Mesendoderm (in vitro differentiated cells): ENCODE results near the gene LCLAT1.
"Not testable (repeated sequence)": the region's sequence is repeated elsewhere in the genome, so short reads cannot be mapped to it uniquely, and the experiment has no call there.

ENCODE experiments used
- DNase-seq: peaks from one replicate; pipeline ENCODE4 v3.0.0; 2013
- H2AK5ac ChIP-seq: 2 replicates; pipeline ENCODE4 v1.6.1; 2013; ENCODE audit warnings: low read length, inconsistent platforms
- H2BK120ac ChIP-seq: 2 replicates; pipeline ENCODE4 v1.6.1; 2013; ENCODE audit warnings: low read depth, mild to moderate bottlenecking, low read length, moderate library complexity, mixed read lengths
- H2BK15ac ChIP-seq: replicated peaks from 2 replicates; pipeline ENCODE4 v1.6.1; 2013; ENCODE audit warnings: low read depth, mild to moderate bottlenecking, moderate library complexity
- H2BK5ac ChIP-seq: 2 replicates; pipeline ENCODE4 v1.6.1; 2013; ENCODE audit warnings: low read length, inconsistent platforms
- H3K18ac ChIP-seq: 2 replicates; pipeline ENCODE4 v1.6.1; 2013; ENCODE audit warnings: mild to moderate bottlenecking, low read length, mixed read lengths
- H3K23ac ChIP-seq: one replicate; pipeline ENCODE4 v1.6.1; 2013; ENCODE audit warnings: low read length
- H3K27ac ChIP-seq: 2 replicates; pipeline ENCODE4 v1.5.1; 2013; ENCODE audit warnings: low read depth, mild to moderate bottlenecking, inconsistent platforms, low read length, moderate library complexity
- H3K27me3 ChIP-seq: 2 replicates; pipeline ENCODE4 v1.6.1; 2013; ENCODE audit warnings: low read length, control low read depth, mild to moderate bottlenecking, inconsistent platforms; ENCODE audit not compliant: insufficient read depth, poor library complexity
- H3K36me3 ChIP-seq: 2 replicates; pipeline ENCODE4 v1.6.1; 2013; ENCODE audit warnings: low read length, inconsistent platforms; ENCODE audit not compliant: control insufficient read depth, insufficient read depth
- H3K4ac ChIP-seq: one replicate; pipeline ENCODE4 v1.6.1; 2013; ENCODE audit warnings: low read depth, mild to moderate bottlenecking, low read length, moderate library complexity
- H3K4me1 ChIP-seq: 2 replicates; pipeline ENCODE4 v1.6.1; 2013; ENCODE audit warnings: low read depth, low read length, inconsistent platforms; ENCODE audit not compliant: control insufficient read depth
- H3K4me2 ChIP-seq: 2 replicates; pipeline ENCODE4 v1.6.1; 2013; ENCODE audit warnings: low read length
- H3K4me3 ChIP-seq: 2 replicates; pipeline ENCODE4 v1.5.1; 2013; ENCODE audit warnings: mild to moderate bottlenecking, low read length
- H3K56ac ChIP-seq: one replicate; pipeline ENCODE4 v1.6.1; 2013; ENCODE audit warnings: low read length
- H3K79me1 ChIP-seq: 2 replicates; pipeline ENCODE4 v1.6.1; 2013; ENCODE audit warnings: low read length, inconsistent platforms
- H3K79me2 ChIP-seq: 2 replicates; pipeline ENCODE4 v1.6.1; 2013; ENCODE audit warnings: mild to moderate bottlenecking, low read length; ENCODE audit not compliant: control insufficient read depth, insufficient read depth
- H3K9ac ChIP-seq: 2 replicates; pipeline ENCODE4 v1.6.1; 2013; ENCODE audit warnings: low read length, inconsistent platforms
- H4K5ac ChIP-seq: one replicate; pipeline ENCODE4 v1.6.1; 2013; ENCODE audit warnings: low read length
- H4K8ac ChIP-seq: one replicate; pipeline ENCODE4 v1.6.1; 2013; ENCODE audit warnings: low read depth, mild to moderate bottlenecking, control low read depth, low read length, moderate library complexity
- WGBS: extraction: QIAGEN DNeasy Blood & Tissue Kit; methylation state at CpG from one replicate; pipeline ENCODE4 v1.1.7; 2013; ENCODE audit warnings: low lambda C conversion rate, missing lambda C conversion rate; ENCODE audit not compliant: insufficient coverage; ENCODE audit errors: extremely low coverage; 5-methylcytosine and 5-hydroxymethylcytosine counted together

The LCLAT1 gene

DNA sequence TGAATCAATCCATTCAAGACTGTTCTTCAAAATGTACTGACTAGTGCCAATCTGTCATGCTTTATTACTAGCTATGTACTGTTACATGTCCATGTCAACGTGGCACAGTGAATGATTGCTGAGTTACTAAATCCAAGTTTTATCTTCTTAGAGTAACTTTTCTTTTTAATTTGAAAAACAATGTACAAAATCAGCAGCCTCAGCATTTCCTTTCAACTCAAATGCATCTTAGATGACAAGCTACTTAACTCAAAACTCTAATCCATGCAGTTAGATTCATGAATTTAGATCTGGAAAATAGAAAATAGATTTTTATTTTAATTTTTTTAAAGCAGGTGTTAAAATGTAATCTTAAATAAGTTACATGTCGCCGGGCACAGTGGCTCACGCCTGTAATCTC lies 186.0 kb downstream of the LCLAT1 start:
- no peak overlapping the region for H2BK5ac ChIP-seq
- H3K56ac ChIP-seq, result no peak overlapping the region
- no peak overlapping the region for H3K27ac ChIP-seq
- no peak overlapping the region for H2BK15ac ChIP-seq
- no CpG with 5 or more reads among the region's 4 CpGs for WGBS
- H3K27me3 ChIP-seq, result no peaks in the 10 kb centered on the region
- no peak overlapping the region for H4K5ac ChIP-seq
- H3K4ac ChIP-seq, result no peak overlapping the region
- H3K4me2 ChIP-seq, result no peak overlapping the region
- DNase-seq, result no peak
- no peaks in the 10 kb centered on the region for H3K79me2 ChIP-seq
- no peak overlapping the region for H3K18ac ChIP-seq
- H3K4me3 ChIP-seq, result no peak overlapping the region
- H2AK5ac ChIP-seq, result no peak overlapping the region
- H3K4me1 ChIP-seq, result no peaks in the 10 kb centered on the region
- H4K8ac ChIP-seq, result no peak overlapping the region
- no peaks in the 10 kb centered on the region for H3K36me3 ChIP-seq
- no peaks in the 10 kb centered on the region for H3K79me1 ChIP-seq
- no peak overlapping the region for H3K9ac ChIP-seq
- no peak overlapping the region for H2BK120ac ChIP-seq
- no peak overlapping the region for H3K23ac ChIP-seq

- Histone ChIP-seq H3K4me3 (no peak overlapping the region), H4K8ac (no peak overlapping the region), H3K18ac (no peak overlapping the region), H3K23ac (no peak overlapping the region), H3K4me1 (no peaks in the 10 kb centered on the region), H3K9ac (no peak overlapping the region), H2BK5ac (no peak overlapping the region), H2BK15ac (no peak overlapping the region), H4K5ac (no peak overlapping the region), H3K79me1 (no peaks in the 10 kb centered on the region), H3K27ac (no peak overlapping the region), H3K4ac (no peak overlapping the region), H3K56ac (no peak overlapping the region), H3K36me3 (no peaks in the 10 kb centered on the region), H2AK5ac (no peak overlapping the region), H3K27me3 (no peaks in the 10 kb centered on the region), H3K79me2 (no peaks in the 10 kb centered on the region), H2BK120ac (no peak overlapping the region), H3K4me2 (no peak overlapping the region)
- no CpG with 5 or more reads among the region's 1 CpG for WGBS
- no peak for DNase-seq
Measured at GRCh38 chr2:30636311-30636710, 189.3 kb downstream of the LCLAT1 start.

- no peak overlapping the region for H2BK120ac ChIP-seq
- no peak overlapping the region for H4K5ac ChIP-seq
- H2BK5ac ChIP-seq, result no peak overlapping the region
- H3K4ac ChIP-seq, result no peak overlapping the region
- no peaks in the 10 kb centered on the region for H3K4me1 ChIP-seq
- H3K79me2 ChIP-seq, result no peaks in the 10 kb centered on the region
- no peak overlapping the region for H3K18ac ChIP-seq
- WGBS, result no CpG with 5 or more reads among the region's 5 CpGs
- H3K36me3 ChIP-seq, result no peaks in the 10 kb centered on the region
- no peak overlapping the region for H3K9ac ChIP-seq
- no peaks in the 10 kb centered on the region for H3K79me1 ChIP-seq
- no peak overlapping the region for H2BK15ac ChIP-seq
- H3K4me2 ChIP-seq, result no peak overlapping the region
- H3K4me3 ChIP-seq, result no peak overlapping the region
- H3K27ac ChIP-seq, result no peak overlapping the region
- H4K8ac ChIP-seq, result no peak overlapping the region
- no peak overlapping the region for H3K56ac ChIP-seq
- no peak overlapping the region for H2AK5ac ChIP-seq
- no peak overlapping the region for H3K23ac ChIP-seq
- DNase-seq, result no peak
- H3K27me3 ChIP-seq, result no peaks in the 10 kb centered on the region
Measured at GRCh38 chr2:30639836-30640235, 192.8 kb downstream of the LCLAT1 start.

- H3K23ac ChIP-seq, result no peak overlapping the region
- no peaks in the 10 kb centered on the region for H3K79me1 ChIP-seq
- H3K56ac ChIP-seq, result peak overlapping the region; percentile 28
- no peak overlapping the region for H3K4ac ChIP-seq
- H2AK5ac ChIP-seq, result no peak overlapping the region
- no peak overlapping the region for H3K27ac ChIP-seq
- H3K18ac ChIP-seq, result no peak overlapping the region
- H4K5ac ChIP-seq, result no peak overlapping the region
- no peak overlapping the region for H2BK120ac ChIP-seq
- H3K4me1 ChIP-seq, result no peaks in the 10 kb centered on the region
- no peak overlapping the region for H4K8ac ChIP-seq
- H3K36me3 ChIP-seq, result no peaks in the 10 kb centered on the region
- no CpG with 5 or more reads among the region's 3 CpGs for WGBS
- no peaks in the 10 kb centered on the region for H3K27me3 ChIP-seq
- H3K79me2 ChIP-seq, result no peaks in the 10 kb centered on the region
- H3K9ac ChIP-seq, result no peak overlapping the region
- H2BK5ac ChIP-seq, result no peak overlapping the region
- H2BK15ac ChIP-seq, result no peak overlapping the region
- H3K4me3 ChIP-seq, result no peak overlapping the region
- H3K4me2 ChIP-seq, result no peak overlapping the region
- DNase-seq, result no peak
Measured at GRCh38 chr2:30641765-30642345, 194.8 kb downstream of the LCLAT1 start.

- not testable (repeated sequence) for H3K4me1 ChIP-seq, H3K79me1 ChIP-seq, H3K36me3 ChIP-seq, H3K9ac ChIP-seq, DNase-seq, H3K79me2 ChIP-seq, H3K18ac ChIP-seq, H3K4me3 ChIP-seq, H3K4ac ChIP-seq, H2BK5ac ChIP-seq, H4K8ac ChIP-seq, H3K23ac ChIP-seq, H2BK15ac ChIP-seq, H3K4me2 ChIP-seq, H4K5ac ChIP-seq, H3K56ac ChIP-seq, H2AK5ac ChIP-seq, H3K27me3 ChIP-seq, H3K27ac ChIP-seq, H2BK120ac ChIP-seq
- no CpG with 5 or more reads among the region's 4 CpGs for WGBS
Measured at GRCh38 chr2:30643013-30643412, 196.0 kb downstream of the LCLAT1 start.

DNA sequence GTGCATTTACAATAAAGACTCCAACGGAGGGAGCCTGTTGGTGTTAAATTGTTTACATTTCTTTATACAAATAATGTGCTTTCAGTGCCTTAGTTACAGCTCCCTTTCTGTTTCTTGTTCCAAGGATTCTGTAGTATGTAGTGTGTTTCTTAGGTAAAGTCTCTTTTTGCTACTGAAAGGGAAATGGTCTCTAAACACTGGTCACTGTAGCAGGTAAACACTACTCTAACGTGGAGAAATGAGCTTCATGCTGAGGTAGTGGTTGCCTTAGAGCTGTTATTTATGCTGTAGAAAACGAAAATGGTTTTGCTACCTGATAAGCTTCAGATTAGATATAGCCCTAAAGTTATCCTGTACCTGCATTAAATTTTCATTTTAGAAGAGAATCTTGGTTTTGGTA lies 196.6 kb downstream of the LCLAT1 start:
- Histone ChIP-seq H3K4me3 (no peak overlapping the region), H4K8ac (no peak overlapping the region), H3K4me1 (no peaks in the 10 kb centered on the region), H2BK120ac (no peak overlapping the region), H3K36me3 (no peaks in the 10 kb centered on the region), H3K27me3 (no peaks in the 10 kb centered on the region), H3K9ac (no peak overlapping the region), H2BK15ac (no peak overlapping the region), H4K5ac (no peak overlapping the region), H3K27ac (no peak overlapping the region), H2BK5ac (no peak overlapping the region), H3K4ac (no peak overlapping the region), H3K79me2 (no peaks in the 10 kb centered on the region), H3K18ac (no peak overlapping the region), H2AK5ac (no peak overlapping the region), H3K56ac (no peak overlapping the region), H3K79me1 (no peaks in the 10 kb centered on the region), H3K23ac (peak overlapping the region; percentile 45), H3K4me2 (no peak overlapping the region)
- WGBS, result no CpG with 5 or more reads among the region's 3 CpGs
- no peak for DNase-seq
